Measurements from ENCODE around the gene MLXIP.
"Not testable (repeated sequence)": the region's sequence is repeated elsewhere in the genome, so short reads cannot be mapped to it uniquely, and the experiment has no call there.

MLXIP gene

DNA sequence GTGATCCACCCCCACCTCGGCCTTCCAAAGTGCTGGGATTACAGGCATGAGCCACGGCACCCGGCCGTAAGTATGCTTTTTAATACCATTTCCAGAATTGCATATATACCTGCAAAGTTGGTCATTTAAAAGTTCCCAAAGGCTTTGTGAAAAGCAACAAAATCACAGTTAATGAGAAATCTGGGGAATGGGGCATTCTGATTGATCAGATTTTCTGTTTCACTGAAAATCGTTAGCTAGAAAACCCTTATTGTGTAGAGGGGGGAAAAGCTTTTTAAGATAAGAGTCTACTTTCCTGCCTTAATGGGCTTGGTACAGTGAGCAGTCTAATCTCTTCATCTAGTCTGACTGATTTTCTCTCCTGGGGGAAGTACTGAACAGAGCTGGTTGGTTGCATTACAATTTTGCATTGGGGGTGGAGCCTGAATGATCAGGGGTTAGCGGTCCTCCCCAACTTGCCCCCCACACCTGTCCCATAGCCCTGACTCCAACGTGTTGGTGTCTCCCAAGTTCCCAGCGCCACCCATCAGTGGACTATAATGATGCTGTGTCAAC, 71.6 kb downstream of the MLXIP start:
- no peak for DNase-seq

DNA sequence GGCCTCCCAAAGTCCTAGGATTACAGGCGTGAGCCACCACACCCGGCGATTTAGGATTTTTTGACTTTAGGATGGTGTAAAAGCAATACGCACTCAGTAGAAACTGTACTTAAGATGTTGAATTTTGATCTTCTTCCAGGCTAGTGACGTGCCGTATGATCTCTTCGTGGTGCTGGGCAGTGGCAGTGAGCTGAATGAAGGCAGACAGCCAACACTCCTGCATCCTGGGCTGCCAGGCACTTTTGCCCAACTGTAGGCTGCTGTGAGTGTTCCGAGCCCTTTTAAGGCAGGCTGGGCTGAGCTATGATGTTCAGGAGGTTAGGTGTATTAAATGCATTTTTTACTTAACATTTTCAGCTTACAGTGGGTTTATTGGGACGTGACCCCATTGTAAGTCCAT, 74.2 kb downstream of the MLXIP start:
- DNase-seq, result no peak

DNA sequence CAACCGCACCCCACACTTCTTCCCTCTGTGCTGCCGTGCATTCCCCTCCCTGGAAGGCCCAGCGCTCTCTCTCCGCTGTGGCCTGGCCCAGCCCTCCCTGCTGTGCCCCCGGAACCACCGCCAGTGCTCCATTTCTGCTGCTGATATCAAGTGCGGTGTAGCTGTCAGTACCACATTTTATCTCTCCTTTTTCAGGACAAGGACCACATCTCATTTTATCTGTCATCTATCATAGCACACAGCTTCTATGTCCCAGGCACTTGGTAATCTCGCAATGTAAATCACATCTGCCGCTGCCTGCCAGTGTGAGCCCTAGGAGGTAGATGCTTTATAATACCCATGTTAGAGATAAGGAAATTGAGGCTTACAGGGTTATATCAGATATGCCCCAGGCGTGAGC, 77.1 kb downstream of the MLXIP start:
- DNase-seq, result no peak

DNA sequence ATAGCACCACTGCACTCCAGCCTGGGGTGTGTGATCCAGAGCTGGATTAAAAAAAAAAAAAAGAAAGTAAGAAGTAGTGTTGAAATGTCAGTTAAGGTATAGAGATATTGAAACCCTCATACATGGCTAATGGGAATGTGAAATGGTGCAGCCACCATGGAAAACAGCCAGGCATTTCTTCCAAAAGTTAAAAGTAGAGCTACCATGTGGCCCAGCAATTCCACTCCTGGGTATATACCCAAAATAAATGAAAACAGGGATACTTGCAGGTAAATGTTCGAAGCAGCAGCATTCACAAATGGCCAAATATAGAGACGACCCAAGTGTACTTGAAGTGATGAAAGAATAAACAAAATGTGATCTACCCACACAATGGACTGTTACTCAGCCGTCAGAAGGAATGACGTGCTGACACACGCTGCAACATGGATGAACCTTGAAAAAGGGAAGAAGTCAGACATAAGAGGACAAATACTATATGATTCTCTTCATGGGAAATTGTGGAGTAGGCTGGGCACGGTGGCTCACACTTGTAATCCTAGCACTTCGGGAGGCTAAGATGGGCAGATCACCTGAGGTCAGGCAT, 80.2 kb downstream of the MLXIP start:
- no peak for DNase-seq

DNA sequence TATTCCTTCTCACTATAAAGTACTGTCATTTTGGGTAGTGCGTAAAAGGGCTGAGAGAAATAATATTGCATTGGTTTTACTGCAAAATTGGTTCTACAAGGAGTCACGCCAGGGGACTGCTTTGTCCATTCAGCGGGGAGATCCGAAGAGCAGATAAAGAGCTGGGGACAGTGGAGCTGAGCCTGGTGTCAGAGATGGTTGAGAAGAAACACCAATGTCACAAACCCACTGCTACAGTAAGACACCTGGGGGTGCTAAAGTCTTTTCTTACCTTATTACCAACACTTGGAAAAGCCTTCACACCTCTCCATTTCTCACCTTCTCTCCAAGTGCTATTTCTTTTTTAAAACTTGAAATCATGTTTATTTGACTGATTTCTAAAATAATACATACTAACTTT, 81.3 kb downstream of the MLXIP start:
- no peak for DNase-seq

DNA sequence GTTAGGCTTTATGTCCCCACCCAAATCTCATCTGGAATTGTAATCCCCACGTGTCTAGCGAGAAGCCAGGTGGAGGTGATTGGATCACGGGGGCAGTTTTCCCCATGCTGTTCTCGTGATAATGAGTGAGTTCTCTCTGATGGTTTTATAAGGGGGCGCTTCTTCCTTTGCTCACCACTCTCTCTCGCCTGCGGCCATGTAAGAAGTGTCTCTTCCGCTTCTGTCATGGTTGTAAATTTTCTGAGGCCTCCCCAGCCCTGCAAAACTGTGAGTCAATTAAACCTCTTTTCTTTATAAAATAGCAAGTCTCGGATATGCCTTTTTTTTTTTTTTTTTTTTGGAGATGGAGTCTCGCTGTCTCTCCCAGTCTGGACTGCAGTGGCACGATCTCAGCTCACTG, 82.2 kb downstream of the MLXIP start:
- no peak for DNase-seq

DNA sequence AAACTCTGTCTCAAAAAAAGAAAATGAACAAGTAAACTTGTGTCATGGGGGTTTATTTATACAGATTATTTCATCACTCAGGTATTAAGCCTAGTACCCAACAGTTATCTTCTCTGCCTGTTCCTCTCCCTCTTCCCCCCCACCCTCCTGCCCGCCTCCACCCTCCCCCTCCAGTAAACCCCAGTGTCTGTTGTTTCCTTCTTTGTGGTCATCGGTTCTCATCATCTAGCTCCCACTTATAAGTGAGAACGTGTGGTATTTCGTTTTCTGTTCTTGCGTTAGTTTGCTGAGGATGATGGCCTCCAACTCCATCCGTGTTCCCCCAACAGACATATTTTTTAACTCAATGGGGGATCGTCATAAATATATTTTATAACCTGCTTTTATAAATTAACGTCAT, 83.1 kb downstream of the MLXIP start:
- DNase-seq, result no peak

DNA sequence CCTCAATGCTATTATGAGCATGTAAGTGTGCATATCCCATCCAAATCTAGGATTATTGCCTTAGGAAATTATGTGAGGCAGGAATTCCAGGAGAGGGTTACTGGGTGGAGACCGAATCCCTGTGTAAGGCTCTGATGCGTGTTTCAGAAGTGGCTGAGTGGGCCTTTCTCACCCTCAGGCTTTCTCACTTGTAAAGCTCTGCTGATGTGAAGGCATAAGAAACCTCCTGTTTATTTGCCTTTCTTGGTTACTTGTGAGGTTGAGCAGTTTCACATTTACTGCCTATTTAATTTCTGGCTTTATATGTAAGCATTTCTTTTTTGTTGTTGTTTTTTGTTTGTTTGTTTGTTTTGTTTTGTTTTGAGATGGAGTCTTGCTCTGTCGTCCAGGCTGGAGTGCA, 84.4 kb downstream of the MLXIP start:
- DNase-seq, result no peak

DNA sequence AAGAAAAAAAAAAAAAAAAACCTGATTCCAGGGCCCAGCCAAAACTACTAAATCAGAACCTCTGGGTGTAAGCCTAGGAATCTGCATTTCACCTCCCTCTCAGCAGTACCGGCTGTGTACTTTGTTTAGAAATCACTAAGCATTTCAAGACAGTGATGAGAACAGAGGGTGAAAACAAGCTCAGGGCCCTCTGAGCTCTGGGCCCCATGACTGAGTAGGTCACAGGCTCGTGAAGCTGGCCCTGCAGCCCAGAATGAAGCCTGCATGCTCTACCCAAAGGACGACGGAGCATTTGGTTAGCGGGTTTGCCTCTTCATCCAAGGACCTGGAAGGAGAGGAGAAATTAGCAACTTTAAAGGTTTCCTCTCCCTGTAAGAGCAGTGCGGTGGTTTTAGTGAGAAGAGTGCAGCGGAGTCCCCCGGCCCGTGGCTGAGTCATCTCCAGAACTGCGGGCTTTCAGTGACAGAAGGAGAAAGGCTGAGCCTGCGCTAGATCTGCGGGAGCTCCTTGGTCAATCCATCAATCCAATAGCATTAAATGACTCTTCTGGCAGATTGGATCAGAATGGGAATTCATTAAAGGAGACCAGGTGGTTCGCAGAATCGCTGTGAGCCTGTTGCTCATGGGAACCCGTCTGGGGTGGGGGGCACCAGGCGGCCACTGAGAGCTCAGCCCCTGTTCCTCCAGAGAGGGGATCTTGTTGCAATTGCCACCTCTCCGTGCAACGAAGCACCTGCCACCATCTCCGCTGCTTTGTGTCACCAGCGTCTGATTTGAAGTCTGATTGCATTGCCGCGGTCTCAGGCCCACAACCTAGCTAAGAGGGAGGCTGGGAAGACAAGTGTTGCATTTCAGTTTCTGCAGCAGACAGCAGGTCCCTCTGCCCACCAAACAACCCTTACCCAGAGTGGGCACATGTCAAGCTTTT, 88.1 kb downstream of the MLXIP start:
- peak in 1 of 14 donors; percentile 4 for DNase-seq

DNA sequence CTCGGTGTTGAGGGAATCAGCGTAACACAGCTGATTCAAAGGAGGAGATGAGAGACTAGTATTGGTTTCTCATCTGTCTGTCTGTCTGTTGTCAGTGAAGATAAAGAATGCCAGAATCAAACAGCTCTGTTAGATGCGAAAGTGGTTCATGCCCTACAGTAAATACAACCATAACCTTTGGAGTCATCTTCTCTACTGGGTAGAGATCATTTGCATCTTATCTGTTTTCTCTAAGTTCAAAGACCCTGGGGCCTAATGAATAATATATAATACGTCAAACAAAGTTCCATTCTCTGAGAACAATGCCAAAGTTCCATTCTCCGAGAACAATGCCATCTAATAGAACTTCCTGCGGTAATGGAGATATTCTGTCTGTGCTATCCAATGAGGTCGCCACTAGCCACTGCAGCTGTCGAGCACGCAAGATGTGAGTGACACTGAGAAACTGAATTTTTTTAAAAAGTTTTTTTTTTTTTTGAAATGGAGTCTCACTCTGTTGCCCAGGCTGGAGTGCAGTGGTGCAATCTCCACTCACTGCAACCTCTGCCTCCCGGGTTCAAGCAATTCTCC, 88.9 kb downstream of the MLXIP start:
- DNase-seq, result no peak

DNA sequence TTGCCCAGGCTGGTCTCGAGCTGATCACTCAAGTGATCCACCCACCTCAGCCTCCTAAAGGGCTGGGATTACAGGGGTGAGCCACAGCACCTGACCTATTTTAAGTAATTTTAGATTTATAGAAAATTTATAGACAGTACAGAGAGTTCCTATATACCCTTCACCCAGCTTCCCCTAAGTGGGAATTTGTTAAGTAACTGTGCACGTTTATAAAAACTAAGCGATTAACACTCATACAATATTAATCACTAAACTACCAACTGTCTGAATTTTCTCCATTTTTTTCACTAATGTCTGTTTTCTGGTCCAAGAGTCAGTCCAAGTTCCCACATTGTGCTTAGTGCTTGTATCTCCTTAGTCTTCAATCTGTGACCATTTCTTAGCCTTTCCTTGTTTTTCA, 89.9 kb downstream of the MLXIP start:
- DNase-seq, result no peak

DNA sequence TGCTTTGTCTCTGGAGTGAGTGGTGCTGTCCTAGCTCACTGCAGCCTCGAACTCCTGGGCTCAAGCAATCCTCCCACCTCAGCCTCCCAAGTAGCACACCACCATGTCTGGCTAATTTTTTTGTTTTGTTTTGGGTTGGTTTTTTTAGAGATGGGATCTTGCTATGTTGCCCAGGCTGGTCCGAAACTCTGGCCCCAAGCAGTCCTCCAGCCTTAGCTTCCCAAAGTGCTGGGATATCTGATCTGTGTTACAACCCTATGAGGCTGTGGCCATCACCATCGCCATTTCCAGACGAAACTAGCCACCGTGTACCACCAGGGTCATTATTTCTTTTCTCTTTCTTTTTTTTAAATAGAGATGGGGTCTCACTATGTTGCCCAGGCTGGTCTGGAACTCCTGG, 92.8 kb downstream of the MLXIP start:
- DNase-seq, result no peak

DNA sequence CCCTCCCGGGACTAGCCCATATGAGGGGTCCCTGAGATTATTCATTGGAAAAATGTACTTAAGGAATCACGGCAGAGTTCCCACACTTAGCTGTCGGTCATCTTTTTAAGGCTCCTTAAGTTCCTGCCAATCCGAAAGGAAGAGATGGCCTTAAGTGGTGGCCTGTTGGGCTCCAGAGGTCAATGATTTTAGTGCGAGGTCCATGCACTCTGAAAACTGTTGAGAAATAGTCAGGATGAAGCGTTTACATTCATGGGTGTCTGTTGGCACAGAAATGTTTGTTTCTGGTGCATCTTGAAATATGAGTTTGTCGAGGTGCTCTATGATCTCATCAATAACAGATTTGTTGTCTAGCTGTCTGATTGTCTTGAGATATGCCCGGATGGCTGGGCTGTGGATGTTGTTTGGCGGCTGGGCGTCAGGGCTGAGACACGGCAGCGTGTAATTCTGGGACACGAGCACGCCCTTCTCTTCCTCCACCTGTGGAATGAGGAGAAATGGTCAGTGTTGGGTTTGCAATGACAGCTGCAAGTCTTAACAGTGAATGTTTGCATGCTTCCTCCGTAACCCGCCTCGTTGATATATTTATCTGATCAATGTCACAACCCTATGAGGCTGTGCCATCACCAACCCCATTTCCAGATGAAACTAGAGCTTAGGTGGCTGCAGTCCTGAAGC, 93.8 kb downstream of the MLXIP start:
- DNase-seq, result no peak

DNA sequence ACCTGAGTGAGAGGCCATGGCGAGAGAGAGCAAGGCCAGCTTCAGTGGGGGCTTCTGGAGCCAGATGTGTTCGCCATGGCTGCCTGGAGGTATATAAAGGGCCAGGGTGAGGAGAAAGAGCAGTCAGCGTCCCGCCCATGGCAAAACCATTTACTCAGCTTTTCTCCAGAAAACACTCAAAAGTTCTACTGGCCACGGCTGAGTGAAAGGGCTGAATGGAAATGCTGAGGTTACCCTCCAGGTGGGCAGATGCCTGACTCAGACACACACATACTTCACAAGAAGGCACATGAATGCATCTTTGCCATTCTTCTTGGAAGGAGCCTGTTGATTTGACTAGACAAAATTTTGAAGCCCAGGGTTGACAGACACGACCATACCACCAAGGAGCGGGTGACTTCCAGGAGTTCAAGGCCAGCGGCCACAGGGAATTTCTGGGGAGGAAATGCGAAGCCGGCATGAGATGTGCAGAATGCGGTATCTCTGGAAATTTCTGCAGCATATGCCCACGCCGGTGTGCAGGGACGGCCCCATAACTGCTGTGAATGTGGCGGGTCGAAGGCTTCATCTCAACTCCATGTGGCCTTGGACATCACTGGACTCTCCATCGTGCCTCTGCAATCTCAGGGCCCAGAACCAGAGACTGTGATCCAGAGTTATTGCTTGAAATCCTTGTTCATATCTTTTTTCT, 95.7 kb downstream of the MLXIP start, which contains the start of gene IL31:
Gene IL31 (minus strand): TSS at position 67 of the 691 bp plus-strand sequence. CDS start 49 bp downstream, at position 18.
- no peak for DNase-seq

DNA sequence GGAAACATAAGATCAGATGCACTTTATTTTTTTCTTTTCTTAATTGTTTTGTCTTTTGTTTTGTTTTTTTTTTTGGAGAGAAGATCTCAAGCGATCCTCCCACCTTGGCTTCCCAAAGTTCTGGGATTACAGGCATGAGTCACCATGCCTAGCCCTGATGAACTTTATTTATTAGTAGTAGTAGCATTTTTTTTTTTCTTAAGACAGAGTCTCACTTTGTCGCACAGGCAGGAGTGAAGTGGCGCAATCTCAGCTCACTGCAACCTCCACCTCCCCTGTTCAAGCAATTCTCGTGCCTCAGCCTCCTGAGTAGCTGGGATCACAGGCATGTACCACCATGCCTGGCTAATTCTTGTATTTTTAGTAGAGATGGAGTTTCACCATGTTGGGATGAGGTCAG, 97.9 kb downstream of the MLXIP start:
- DNase-seq, result not testable (repeated sequence)

DNA sequence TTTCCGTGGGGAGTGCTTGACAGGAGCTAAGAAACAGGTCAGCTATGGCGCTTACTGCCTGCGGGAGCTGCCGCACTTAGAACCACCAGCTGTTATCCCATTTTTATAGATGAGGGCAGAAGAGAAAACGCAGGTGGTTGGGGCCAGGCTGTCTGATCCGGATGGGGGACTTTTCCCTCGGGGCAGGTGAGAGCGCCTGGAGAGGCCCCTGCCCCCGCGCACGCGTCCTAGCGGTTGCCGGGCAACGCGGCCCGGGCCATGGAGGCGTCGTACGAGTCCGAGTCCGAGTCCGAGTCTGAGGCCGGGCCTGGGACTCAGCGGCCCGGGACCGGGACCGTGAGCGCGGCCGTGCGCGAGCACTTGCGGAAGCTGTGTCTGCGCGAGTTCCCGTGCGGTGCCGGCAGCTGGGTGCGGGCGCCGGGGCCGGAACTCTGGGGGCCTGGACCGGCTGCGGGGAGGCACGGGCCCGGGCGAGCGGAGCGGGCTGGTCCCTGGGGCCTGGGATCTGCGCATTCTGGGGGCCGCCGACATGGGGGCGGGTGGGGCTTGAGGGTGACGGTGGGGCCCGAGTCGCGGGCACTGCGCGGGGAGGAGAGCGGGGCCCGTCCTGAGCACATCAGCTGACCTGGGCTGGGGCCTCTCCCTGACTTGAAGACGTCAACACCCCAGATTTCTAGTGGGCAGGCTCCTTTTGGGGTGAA, 104.5 kb downstream of the MLXIP start, which contains the start of gene LRRC43:
Gene LRRC43 (plus strand): TSS at position 237 of the 701 bp plus-strand sequence. CDS start 22 bp downstream, at position 259.
- peak in 3 of 14 donors; percentile 7 to 44 (median 18) for DNase-seq

DNA sequence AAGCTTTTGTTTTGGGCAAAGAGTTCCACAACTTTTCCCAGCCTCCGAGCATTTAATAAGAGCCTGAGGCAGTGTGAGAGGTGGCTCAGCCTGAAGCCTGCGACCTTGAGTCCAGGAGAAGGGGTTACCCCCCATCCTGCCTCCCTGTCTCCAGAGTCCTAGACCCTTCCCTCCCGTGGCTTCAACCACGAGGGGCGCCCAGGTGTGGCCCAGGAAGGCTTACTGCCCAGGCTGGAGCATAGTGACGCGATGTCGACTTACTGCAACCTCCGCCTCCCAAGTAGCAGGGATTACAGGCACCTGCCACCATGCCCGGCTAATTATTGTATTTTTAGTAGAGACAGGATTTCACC, 105.0 kb downstream of the MLXIP start:
- DNase-seq, result no peak

DNA sequence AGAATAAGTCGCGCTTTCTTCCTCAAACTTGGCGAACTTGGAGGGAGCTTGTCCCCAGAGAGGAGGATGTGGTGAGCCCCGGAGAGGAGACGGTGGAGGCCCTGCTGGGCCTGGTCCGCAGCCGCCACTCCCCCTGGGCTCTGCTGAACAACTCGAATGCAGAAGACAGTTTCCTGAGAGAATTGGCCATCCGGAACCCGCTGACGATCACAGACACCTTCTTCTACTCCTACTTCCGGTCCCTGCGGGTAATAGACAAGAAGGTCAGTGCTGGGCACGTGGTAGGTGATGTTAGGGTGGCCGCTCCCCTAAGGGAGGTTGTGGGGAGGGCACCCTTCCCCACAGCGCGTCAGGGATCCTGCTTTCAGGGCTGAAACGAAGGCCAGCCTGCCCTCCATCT, 106.0 kb downstream of the MLXIP start:
- no peak for DNase-seq

DNA sequence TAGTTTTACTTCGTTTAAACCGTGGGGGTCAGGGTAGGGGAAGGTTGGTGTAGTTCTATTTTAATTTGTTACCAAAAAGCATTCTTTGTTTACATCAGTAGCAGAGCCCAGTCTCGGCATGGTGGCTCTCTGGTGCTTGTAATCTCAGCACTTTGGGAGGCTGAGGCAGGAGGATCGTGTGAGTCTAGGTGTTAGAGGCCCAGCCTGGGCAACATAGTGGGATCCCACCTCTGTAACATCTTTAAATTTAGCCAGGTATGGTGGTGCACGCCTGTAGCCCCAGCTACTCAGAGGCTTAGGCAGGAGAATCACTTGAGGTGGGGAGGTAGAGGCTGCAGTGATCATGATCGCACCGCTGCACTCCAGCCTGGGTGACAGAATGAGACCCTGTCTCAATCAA, 106.5 kb downstream of the MLXIP start:
- DNase-seq, result no peak

DNA sequence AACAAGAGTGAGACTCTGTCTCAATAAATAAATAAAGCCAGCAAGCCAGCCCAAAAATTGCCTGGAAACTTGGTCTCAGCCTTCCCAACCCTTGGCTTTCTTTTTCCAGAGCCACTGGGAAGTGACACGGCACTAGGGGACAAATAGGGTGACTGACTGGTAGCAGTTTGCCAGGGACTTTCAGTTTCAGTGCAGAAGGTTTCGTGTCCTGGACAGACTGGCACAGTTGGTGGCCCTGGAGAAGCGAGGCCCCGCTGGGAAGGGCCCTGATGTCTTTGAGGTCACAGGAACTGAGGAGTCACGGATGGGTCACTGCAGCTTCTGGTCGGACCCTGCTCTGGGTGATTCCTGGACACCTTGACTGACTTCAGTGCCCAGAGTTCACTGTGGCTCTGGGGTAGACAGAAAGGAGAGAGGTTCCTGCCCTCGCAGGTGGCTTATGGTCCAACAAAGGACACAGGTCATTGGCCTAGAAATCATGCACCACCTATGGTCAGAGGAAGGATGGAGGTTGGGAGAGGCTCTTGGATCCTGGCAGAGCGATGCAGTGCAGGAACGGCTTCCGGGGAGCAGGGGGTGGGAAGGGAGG, 107.0 kb downstream of the MLXIP start:
- DNase-seq, result peak in 1 of 14 donors; percentile 53

DNA sequence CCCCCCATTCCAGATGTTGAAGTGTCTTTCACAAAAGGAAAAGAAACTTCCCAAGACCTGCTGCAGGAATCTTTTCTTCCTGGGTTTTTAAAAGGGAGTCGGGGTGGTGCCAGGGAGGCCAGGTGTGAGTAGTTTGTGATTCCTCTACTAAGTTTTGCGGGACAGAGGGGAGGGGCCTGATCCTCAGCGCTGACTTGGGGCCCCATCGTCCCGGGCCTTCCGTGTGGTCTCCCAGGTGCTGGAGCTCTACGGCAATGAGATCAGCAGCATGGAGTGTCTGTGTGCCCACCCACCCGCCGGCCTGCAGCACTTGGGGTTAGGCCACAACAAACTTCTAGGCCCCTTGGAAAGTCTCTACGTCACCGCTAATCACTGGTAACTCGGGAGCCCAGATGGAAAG, 108.9 kb downstream of the MLXIP start:
- no peak for DNase-seq
